Panc1 (cell line): ENCODE results near the gene DDX24. TPM values are rescaled to one million over a fixed set of nuclear protein-coding genes. Genes with fewer than 3 reads are reported as not detected.

Source experiments
- ATAC-seq: fragments of 200-7000 bp; cut with Tn5 transposase; 2 replicates; pipeline ENCODE4 v1.9.1; 2020; ENCODE audit warnings: mild to moderate bottlenecking, moderate library complexity
- BruUV-seq: library from RNA; stranded (reverse); fragments of 400-500 nt; replicated peaks from 2 replicates; lab custom pipeline; 2021; lab: Mats Ljungman, UMichigan
- CTCF ChIA-PET: fragments of 300-600 bp; sonication (Branson Sonifier 250); formaldehyde crosslinking; loops from one replicate; lab custom pipeline; 2022; ENCODE audit warnings: antibody characterized with exemption; lab: Charles Lee
- POLR2A ChIA-PET: fragments of 300-600 bp; sonication (Branson Sonifier 250); formaldehyde crosslinking; loops from one replicate; lab custom pipeline; 2022; ENCODE audit warnings: antibody characterized with exemption; lab: Charles Lee
- DNase-seq: peaks from one replicate; pipeline ENCODE4 v3.0.0-alpha.2; 2010; ENCODE audit warnings: low read depth, low spot score
- H3K27ac ChIP-seq: 2 replicates; pipeline ENCODE4 v1.5.1; 2011; ENCODE audit warnings: mild to moderate bottlenecking, low read length, inconsistent platforms
- H3K27me3 ChIP-seq: fragments of 200-500 bp; sonication (Bioruptor generic); 2 replicates; pipeline ENCODE4 v1.6.0; 2014; ENCODE audit warnings: low read length, inconsistent platforms; ENCODE audit not compliant: control insufficient read depth, insufficient read depth
- H3K36me3 ChIP-seq: fragments of 200-500 bp; sonication (Bioruptor generic); 2 replicates; pipeline ENCODE4 v1.5.1; 2014; ENCODE audit warnings: inconsistent platforms, mild to moderate bottlenecking, low read length, moderate library complexity; ENCODE audit not compliant: control insufficient read depth, insufficient read depth
- H3K4me1 ChIP-seq: 2 replicates; pipeline ENCODE4 v1.5.1; 2011; ENCODE audit warnings: inconsistent platforms, mild to moderate bottlenecking, low read length, moderate library complexity; ENCODE audit not compliant: control insufficient read depth, insufficient read depth
- H3K4me3 ChIP-seq, 2 experiments: 2 replicates each; pipeline ENCODE4 v1.5.1; 2011 to 2012; ENCODE audit warnings: low read depth in 2 of 2, low read length in 2 of 2, mild to moderate bottlenecking in 2 of 2, inconsistent platforms in 1 of 2, moderate library complexity in 1 of 2
- H3K9me3 ChIP-seq: fragments of 200-500 bp; sonication (Bioruptor generic); 2 replicates; pipeline ENCODE4 v1.5.1; 2014; ENCODE audit warnings: low read depth, mild to moderate bottlenecking, inconsistent platforms, low read length, moderate library complexity; ENCODE audit not compliant: control insufficient read depth, insufficient read depth
- CTCF ChIP-seq: fragments of 450-650 bp; IDR thresholded peaks from 2 replicates; pipeline ENCODE4 v1.5.1; 2017; ENCODE audit warnings: mild to moderate bottlenecking
- POLR2AphosphoS5 ChIP-seq: IDR thresholded peaks from 2 replicates; pipeline ENCODE4 v1.6.1; 2012; ENCODE audit warnings: mild to moderate bottlenecking, low read depth, low read length, moderate library complexity
- SIN3A ChIP-seq: IDR thresholded peaks from 2 replicates; pipeline ENCODE4 v1.6.1; 2012; ENCODE audit warnings: low read depth, mild to moderate bottlenecking, low read length, moderate library complexity, borderline replicate concordance; ENCODE audit not compliant: insufficient read depth
- TCF7L2 ChIP-seq: IDR thresholded peaks from 2 replicates; pipeline ENCODE4 v1.6.1; 2011; ENCODE audit warnings: mild to moderate bottlenecking, low read depth, low read length, inconsistent platforms
- in situ Hi-C: cut with HindIII; loops from 2 replicates; pipeline ENCODE4 v1.10.0; 2016; ENCODE audit warnings: low sequenced_read_pairs, low pct_unique_long_range_greater_than_20kb
- intact Hi-C: fragments of 100-400 bp; cut with micrococcal nuclease; formaldehyde crosslinking; loops from one replicate; pipeline ENCODE4 v1.10.0; 2022; ENCODE audit not compliant: unreplicated experiment
- total RNA-seq: library from RNA; stranded (reverse); gene quantifications from one replicate; pipeline ENCODE4 v1.2.1, GENCODE V29; 2021; ENCODE audit not compliant: unreplicated experiment
- TF ChIP-seq, protein P1 (sequence below), 2 experiments: IDR thresholded peaks; 2 replicates each; pipeline ENCODE4 v1.6.1; 2011 to 2012; ENCODE audit warnings: low read depth in 2 of 2, control low read depth in 1 of 2, low read length in 1 of 2, mild to moderate bottlenecking in 1 of 2, moderate library complexity in 1 of 2; ENCODE audit not compliant: insufficient read depth in 1 of 2

The DDX24 gene
- total RNA-seq, 1 experiment from 2014 or later: 103 TPM

DNA sequence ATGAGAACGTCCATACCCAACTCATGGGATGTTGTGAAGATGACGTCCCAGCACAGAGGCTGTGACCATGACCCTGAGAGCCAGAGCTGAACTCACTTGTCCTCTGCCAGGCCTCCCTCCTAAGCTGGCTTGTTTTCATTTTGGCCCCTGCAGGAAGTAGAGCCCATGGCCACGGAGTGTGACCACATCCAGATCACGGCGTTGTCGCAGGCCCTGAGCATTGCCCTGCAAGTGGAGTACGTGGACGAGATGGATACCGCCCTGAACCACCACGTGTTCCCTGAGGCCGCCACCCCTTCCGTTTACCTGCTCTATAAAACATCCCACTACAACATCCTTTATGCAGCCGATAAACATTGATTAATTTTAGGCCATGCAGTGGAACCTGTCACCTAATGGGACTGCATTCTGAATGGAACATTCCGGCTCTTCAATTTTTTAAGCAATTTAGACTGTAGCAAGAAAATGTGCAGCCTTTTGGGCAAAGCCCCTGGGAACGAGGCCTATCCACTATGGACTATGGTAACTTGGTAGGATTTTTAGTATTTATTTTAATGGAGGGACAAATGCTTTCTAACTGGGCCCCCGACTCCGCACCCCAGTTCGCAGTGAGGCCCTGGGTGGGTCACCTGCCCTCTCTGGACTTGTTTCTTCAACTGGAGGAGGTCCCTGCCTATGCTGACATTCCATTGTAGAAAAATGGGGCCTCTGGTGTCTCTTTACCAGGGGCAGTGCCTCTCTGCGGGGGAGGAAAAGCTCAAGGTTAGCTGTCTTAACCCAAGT is 35.2 kb downstream of the DDX24 start:
- Histone ChIP-seq H3K4me1 (no peaks in the 10 kb centered on the region), H3K9me3 (no peaks in the 10 kb centered on the region), H3K4me3 (no peak overlapping the region), H3K36me3 (no peaks in the 10 kb centered on the region; the same call in 1 of the 2 replicates), H3K27me3 (no peaks in the 10 kb centered on the region), H3K27ac (no peak overlapping the region)
- CTCF ChIA-PET: no interaction called here
- intact Hi-C loops (no loop called here), in situ Hi-C loops (no loop called here)
- POLR2A ChIA-PET: no interaction called here
- DNase-seq (no peak), ATAC-seq (no peak)
- no TSS peak for BruUV-seq
- TF ChIP-seq TCF7L2 (no peak), POLR2AphosphoS5 (no peak), CTCF (no peak), SIN3A (no peak)
- TF ChIP-seq, protein P1, sequence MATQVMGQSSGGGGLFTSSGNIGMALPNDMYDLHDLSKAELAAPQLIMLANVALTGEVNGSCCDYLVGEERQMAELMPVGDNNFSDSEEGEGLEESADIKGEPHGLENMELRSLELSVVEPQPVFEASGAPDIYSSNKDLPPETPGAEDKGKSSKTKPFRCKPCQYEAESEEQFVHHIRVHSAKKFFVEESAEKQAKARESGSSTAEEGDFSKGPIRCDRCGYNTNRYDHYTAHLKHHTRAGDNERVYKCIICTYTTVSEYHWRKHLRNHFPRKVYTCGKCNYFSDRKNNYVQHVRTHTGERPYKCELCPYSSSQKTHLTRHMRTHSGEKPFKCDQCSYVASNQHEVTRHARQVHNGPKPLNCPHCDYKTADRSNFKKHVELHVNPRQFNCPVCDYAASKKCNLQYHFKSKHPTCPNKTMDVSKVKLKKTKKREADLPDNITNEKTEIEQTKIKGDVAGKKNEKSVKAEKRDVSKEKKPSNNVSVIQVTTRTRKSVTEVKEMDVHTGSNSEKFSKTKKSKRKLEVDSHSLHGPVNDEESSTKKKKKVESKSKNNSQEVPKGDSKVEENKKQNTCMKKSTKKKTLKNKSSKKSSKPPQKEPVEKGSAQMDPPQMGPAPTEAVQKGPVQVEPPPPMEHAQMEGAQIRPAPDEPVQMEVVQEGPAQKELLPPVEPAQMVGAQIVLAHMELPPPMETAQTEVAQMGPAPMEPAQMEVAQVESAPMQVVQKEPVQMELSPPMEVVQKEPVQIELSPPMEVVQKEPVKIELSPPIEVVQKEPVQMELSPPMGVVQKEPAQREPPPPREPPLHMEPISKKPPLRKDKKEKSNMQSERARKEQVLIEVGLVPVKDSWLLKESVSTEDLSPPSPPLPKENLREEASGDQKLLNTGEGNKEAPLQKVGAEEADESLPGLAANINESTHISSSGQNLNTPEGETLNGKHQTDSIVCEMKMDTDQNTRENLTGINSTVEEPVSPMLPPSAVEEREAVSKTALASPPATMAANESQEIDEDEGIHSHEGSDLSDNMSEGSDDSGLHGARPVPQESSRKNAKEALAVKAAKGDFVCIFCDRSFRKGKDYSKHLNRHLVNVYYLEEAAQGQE (IDR thresholded peaks at IDR 0.05; ENCODE audit: insufficient read depth in 1 of 2, low read depth in 2 of 2, low read length in 1 of 2): no peak

GRCh38 chr14:94045101-94045500 is 35.9 kb downstream of the DDX24 start:
- in situ Hi-C loops: no loop called here
- TF ChIP-seq CTCF: no peak
- TF ChIP-seq, protein P1 (IDR thresholded peaks at IDR 0.05; ENCODE audit: insufficient read depth in 1 of 2, low read depth in 2 of 2, low read length in 1 of 2): no peak
- TF ChIP-seq POLR2AphosphoS5: no peak
- TF ChIP-seq TCF7L2: no peak
- TF ChIP-seq SIN3A: no peak
- H3K36me3 ChIP-seq: no peaks in the 10 kb centered on the region; the same call in 1 of the 2 replicates
- H3K27me3 ChIP-seq: no peaks in the 10 kb centered on the region
- ATAC-seq: no peak
- ChIA-PET CTCF (no interaction called here), POLR2A (no interaction called here)
- no peak overlapping the region for H3K4me3 ChIP-seq
- DNase-seq: no peak
- H3K9me3 ChIP-seq: no peaks in the 10 kb centered on the region
- intact Hi-C loops: no loop called here
- no peak overlapping the region for H3K27ac ChIP-seq
- no TSS peak for BruUV-seq
- H3K4me1 ChIP-seq: no peaks in the 10 kb centered on the region
